Activated T-cell treated with anti-CD3 and anti-CD28 coated beads, Interleukin-2, amount 50 U/mL, for 72 hours (primary cell): Measurements from ENCODE around the gene MCOLN3. TPM values are rescaled to one million over a fixed set of nuclear protein-coding genes. Genes with fewer than 3 reads are reported as not detected.

Source experiments
- ATAC-seq, 2 donors: fragments of 150-1000 bp; cut with Tn5 transposase; replicated peaks in 1 of 2; 2 replicates each; pipeline ENCODE4 v1.10.0; 2021; ENCODE audit warnings: moderate library complexity in 2 of 2, mild to moderate bottlenecking in 1 of 2
- DNase-seq, 2 donors: peaks; one replicate each; pipeline ENCODE4 v3.0.0; 2021 to 2022; ENCODE audit warnings: mixed read lengths in 1 of 2
- H3K27ac Mint-ChIP-seq: one replicate; pipeline ENCODE4 v1.8.0; 2022; ENCODE audit warnings: mild to moderate bottlenecking, moderate library complexity, mixed read lengths
- H3K27me3 Mint-ChIP-seq: one replicate; pipeline ENCODE4 v1.8.0; 2022; ENCODE audit warnings: low read depth, mixed read lengths
- H3K36me3 Mint-ChIP-seq, 2 donors: one replicate each; pipeline ENCODE4 v1.8.0; 2022; ENCODE audit warnings: mixed read lengths in 2 of 2, mild to moderate bottlenecking in 1 of 2; ENCODE audit not compliant: insufficient read depth in 2 of 2
- H3K4me1 Mint-ChIP-seq: one replicate; pipeline ENCODE4 v1.8.0; 2022; ENCODE audit warnings: low read depth, mixed read lengths
- H3K4me3 Mint-ChIP-seq, 2 donors: one replicate each; pipeline ENCODE4 v1.8.0; 2022; ENCODE audit warnings: mild to moderate bottlenecking in 2 of 2, mixed read lengths in 2 of 2, moderate library complexity in 2 of 2
- H3K9me3 Mint-ChIP-seq, 2 donors: one replicate each; pipeline ENCODE4 v1.8.0; 2022; ENCODE audit warnings: mixed read lengths in 2 of 2
- total RNA-seq, 2 donors: library from RNA; stranded (reverse); gene quantifications; one replicate each; pipeline ENCODE4 v1.2.3, GENCODE V29; 2022

Gene MCOLN3
- total RNA-seq, 2 donors from 2014 or later = 0.74 to 0.91 TPM

DNA sequence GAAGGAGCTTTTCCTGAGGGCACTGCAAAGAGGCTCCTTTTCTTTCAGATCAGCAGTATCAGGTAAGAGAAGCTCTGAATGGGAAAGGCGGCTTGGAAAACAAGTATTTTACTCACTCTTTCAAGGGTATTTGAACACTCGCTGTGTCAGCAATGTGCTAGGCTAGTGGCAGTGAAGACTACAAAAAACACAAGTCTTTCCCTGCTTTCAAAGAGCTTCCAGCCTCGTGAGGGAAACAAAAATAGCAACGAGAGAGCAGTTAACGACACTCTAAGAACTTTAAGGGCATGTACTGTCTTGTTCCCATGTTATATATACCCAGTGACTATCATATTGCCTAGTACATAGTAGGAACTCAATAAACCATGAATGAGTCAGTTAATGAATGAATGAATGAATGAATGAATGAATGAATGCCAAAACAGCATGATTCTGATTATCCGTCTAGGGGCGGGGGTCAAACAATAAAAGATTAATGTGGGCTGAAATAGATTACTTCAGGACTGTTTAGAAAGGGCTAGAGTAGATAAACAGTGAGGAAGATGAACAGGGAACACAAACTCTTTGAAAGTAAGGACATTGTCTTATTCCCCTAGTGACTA lies 14.2 kb upstream of the MCOLN3 start:
- Mint-ChIP-seq H3K4me3 (peak overlapping the region; percentile 93), H3K36me3 (no peaks in the 10 kb centered on the region), H3K9me3 (no peaks in the 10 kb centered on the region), H3K4me1 (peaks cover 18% of the 10 kb centered on the region), H3K27me3 (peaks cover 16% of the 10 kb centered on the region), H3K27ac (no peak overlapping the region)
- ATAC-seq = peak in 1 of 2 donors; percentile 2
- no peak for DNase-seq

DNA sequence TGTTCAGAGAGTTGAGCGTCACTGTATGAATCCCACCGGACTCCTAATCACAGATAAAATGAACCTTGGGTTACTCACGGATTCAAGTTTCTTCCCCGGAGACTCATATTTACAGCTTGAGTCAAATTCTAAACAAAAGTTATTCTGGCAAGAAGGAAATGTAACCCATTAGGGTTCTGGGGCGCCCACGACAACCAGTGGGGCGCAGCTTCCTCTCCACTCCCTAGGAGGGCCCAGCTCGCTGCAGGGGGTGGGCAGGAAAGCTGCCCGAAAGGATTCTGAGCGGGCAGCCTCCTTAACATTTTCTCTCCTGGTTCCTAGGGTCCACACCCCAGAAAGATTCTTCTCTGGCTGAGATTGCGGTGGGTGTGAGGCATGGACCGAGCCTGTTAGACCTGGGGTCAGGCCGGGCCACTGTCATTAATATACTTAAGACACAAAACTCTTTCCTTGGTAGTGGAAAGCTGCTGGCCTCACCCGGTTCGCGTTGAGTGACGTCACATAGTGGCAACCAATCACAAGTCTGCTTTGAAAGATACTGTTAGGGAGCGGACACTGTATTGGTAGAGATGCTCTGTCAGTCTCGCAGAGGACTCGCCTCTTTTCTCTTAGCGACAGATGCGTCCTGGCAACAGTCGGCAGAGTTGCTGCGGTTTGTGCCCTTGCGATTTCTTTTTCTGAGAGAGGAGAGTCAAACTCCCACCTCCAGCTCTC lies 13.6 kb upstream of the MCOLN3 start:
- Mint-ChIP-seq H3K27me3 (peaks cover 16% of the 10 kb centered on the region), H3K9me3 (no peaks in the 10 kb centered on the region), H3K4me3 (peak overlapping the region; percentile 93), H3K36me3 (no peaks in the 10 kb centered on the region), H3K27ac (peak overlapping the region; percentile 72), H3K4me1 (peaks cover 18% of the 10 kb centered on the region)
- DNase-seq (peak; percentile 83 to 89), ATAC-seq (peak; percentile 100)

DNA sequence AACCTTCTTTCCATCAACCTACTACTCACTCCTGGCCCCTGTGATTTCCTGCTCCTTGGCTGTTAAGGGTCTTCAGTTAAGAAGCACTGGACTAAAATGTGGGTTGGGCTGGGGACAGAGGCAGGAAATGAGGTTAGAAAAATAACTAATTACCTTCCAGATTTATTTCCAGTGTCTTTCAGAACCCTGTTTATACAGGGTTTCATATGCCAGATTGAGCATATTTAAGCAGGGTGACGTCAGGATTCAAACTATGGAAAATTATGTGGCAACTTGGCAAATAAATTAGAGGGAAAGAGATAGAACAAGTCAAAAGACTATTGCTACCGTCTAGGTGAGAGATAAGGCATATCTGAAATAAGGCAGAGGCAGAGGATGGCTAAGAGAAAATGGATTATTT lies 11.7 kb upstream of the MCOLN3 start:
- Mint-ChIP-seq H3K27me3 (peaks cover 20% of the 10 kb centered on the region), H3K4me1 (peaks cover 18% of the 10 kb centered on the region), H3K27ac (no peak overlapping the region), H3K36me3 (no peaks in the 10 kb centered on the region), H3K9me3 (no peaks in the 10 kb centered on the region), H3K4me3 (peak overlapping the region in 1 of 2 donors; percentile 2)
- ATAC-seq = no peak
- no peak for DNase-seq

DNA sequence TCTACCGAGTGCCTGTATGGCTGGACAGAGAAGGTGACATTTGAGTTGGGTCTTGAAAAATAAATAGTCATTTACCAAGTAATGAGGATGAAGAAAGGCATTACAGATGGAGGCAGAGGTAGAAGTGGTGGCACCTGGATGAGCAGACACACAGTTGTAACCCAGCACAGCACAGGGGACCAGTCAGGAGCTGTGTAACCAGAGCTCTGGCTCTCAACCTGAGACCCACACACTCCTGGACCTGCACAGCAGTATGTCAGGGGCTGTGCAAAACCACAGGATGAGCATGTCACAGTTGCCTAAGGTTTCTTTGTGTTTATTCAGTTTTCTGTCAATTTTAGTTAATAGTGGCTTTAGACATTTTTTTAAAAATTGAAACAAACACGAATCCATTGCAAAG lies 11.3 kb upstream of the MCOLN3 start:
- no peak overlapping the region for H3K27ac Mint-ChIP-seq
- no peaks in the 10 kb centered on the region for H3K9me3 Mint-ChIP-seq
- no peak for DNase-seq
- H3K4me1 Mint-ChIP-seq = peaks cover 18% of the 10 kb centered on the region
- peaks cover 20% of the 10 kb centered on the region for H3K27me3 Mint-ChIP-seq
- no peak for ATAC-seq
- H3K4me3 Mint-ChIP-seq = no peak overlapping the region
- H3K36me3 Mint-ChIP-seq = no peaks in the 10 kb centered on the region

DNA sequence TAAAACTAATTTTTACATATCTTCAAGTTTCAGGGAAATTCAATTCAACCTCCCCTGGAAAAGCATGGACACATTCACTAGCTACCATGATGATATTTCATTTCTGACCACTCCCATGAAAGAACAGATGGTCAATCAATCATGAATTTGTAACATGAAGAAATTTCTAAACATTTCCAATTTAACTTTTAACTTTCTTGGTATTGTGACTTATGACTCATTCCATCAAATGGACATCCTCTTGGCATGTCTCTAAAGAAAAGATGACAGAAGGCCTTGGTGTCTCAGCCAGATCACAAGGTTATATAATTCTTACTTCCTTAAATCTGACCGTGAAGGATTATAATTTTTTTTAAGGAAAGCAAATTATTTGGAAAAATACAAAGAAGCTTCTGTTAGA lies 10.5 kb upstream of the MCOLN3 start:
- no peak for DNase-seq
- Mint-ChIP-seq H3K4me3 (no peak overlapping the region), H3K27ac (no peak overlapping the region), H3K36me3 (no peaks in the 10 kb centered on the region), H3K9me3 (no peaks in the 10 kb centered on the region), H3K27me3 (peaks cover 20% of the 10 kb centered on the region), H3K4me1 (peaks cover 18% of the 10 kb centered on the region)
- ATAC-seq = no peak

DNA sequence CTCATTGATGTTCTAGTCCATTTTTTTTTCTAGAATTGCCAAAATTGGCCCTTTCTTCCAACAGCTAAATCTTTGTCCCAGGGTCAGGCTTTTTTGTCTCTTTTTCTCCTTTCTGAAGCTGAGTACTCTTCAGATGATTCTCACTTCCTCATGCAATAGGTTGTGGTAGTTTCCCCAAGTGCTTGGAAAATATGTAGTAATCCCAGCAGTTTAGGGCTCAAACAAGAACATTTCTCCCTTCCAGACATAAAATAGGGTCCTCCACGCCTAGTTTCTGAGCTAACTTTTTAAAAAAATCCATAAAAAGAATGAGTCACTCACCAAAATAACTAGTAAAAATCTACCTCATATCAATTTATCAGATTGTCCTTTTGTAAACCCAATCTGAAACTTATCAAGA lies 10.0 kb upstream of the MCOLN3 start:
- ATAC-seq (no peak), DNase-seq (no peak)
- no peaks in the 10 kb centered on the region for H3K36me3 Mint-ChIP-seq
- no peak overlapping the region for H3K4me3 Mint-ChIP-seq
- H3K27ac Mint-ChIP-seq = no peak overlapping the region
- peaks cover 18% of the 10 kb centered on the region for H3K4me1 Mint-ChIP-seq
- H3K27me3 Mint-ChIP-seq = peaks cover 20% of the 10 kb centered on the region
- no peaks in the 10 kb centered on the region for H3K9me3 Mint-ChIP-seq

DNA sequence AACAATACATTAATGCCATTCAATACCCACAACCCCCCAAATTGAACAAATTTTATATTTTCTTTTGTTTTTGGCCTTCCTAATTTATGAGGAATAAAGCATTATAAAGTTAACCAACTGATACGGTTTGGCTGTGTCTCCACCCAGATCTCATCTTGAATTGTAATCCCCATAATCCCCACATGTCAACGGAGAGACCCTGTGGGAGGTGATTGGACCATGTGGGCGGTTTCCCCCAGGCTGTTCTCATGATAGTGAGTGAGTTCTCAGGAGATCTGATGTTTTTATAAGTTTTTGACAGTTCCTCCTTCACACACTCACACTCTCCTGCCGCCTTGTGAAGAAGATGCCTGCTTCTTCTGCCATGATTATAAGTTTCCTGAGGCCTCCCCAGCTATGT lies 6.4 kb upstream of the MCOLN3 start:
- H3K27me3 Mint-ChIP-seq = peaks cover 26% of the 10 kb centered on the region
- DNase-seq (no peak), ATAC-seq (no peak)
- no peaks in the 10 kb centered on the region for H3K36me3 Mint-ChIP-seq
- H3K4me1 Mint-ChIP-seq = peaks cover 13% of the 10 kb centered on the region
- H3K9me3 Mint-ChIP-seq = no peaks in the 10 kb centered on the region
- no peak overlapping the region for H3K27ac Mint-ChIP-seq
- H3K4me3 Mint-ChIP-seq = no peak overlapping the region

DNA sequence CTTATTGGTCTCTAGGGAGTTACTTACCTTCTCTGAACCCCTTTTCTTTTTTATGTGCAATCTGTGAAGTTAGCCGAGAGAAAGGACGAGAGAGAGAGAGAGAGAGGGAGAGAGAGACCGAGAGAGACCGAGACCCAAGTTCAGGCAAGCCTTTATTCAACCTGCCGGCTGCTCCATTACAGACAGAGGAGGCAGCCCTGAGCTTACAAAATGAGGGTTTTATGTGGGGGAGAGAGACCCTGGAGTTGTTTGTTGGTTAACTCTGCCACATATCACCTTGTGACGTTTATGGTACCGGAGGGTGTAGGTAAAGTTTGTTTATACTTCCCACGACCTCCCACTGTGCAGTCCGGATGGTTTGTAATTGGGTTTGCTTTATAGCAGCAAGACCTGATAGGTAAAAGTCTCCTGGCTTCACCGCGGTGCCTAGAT lies 1.5 kb upstream of the MCOLN3 start:
- H3K4me1 Mint-ChIP-seq = peaks cover 22% of the 10 kb centered on the region
- H3K27ac Mint-ChIP-seq = no peak overlapping the region
- peak overlapping the region; percentile 57 to 61 for H3K4me3 Mint-ChIP-seq
- H3K27me3 Mint-ChIP-seq = peaks cover 52% of the 10 kb centered on the region
- ATAC-seq = no peak
- H3K9me3 Mint-ChIP-seq = no peaks in the 10 kb centered on the region
- DNase-seq = no peak
- no peaks in the 10 kb centered on the region for H3K36me3 Mint-ChIP-seq

DNA sequence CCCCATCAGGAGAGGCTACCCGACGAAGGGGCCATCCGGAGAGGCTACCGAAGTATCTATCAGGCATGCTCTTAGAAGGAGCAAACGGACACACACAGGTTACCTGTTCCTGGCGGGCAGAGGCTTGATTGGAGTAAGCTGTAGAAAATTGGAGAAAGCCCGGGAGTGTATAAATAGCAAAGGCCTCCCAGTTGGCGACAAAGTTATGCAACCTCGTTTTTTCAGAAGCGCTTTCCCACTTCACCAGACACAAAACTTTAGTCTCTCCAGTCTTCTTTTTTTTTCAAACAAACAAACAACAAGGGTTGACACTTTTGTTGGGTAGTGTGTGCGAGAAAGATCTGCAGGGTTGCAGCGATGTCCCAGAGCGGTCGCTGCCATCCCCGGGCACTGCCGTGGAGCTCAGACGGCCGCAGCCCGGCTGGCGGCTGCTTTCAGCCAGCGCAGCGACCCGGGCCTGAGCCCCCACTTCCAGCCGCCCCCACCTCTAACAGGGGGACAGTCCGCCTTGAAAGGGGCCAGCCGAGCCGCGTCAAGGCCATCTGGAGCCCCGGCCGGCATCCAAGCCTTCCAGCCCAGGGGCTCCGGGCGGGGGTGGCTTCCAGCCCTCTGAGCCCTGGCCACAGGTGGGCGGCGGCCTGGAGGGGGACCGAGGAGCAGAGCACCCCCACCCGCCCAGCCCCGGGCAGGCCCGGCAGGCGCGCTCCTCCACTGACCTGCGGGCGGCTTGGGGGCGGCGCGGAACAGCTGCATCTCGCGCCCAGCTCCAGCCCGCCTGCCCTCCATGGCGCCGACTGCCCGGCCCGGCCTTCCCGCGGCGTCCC lies 616 bp downstream of the MCOLN3 start:
- Mint-ChIP-seq H3K4me1 (peaks cover 22% of the 10 kb centered on the region), H3K9me3 (no peaks in the 10 kb centered on the region), H3K4me3 (peak overlapping the region; percentile 61 to 63), H3K36me3 (no peaks in the 10 kb centered on the region), H3K27me3 (peaks cover 64% of the 10 kb centered on the region), H3K27ac (no peak overlapping the region)
- ATAC-seq = peak; percentile 70 to 75
- peak; percentile 28 to 41 for DNase-seq

DNA sequence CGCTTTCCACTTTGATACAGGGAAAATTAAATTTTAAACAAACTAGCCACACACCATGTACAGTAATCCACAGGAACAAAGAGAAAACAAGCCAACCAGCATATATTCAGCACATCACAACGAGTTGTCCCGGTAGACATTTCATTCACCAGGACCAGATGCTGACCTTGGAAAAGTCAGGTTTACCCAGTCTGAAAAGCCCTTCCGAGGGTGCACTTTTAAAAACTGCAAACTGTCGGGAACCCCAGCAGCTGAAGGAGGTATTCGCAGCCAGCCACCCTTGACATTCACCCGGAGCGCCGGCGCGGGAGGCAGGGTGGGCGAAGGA lies 1.2 kb downstream of the MCOLN3 start:
- Mint-ChIP-seq H3K4me3 (peak overlapping the region; percentile 61 to 63), H3K4me1 (peaks cover 22% of the 10 kb centered on the region), H3K27ac (no peak overlapping the region), H3K36me3 (no peaks in the 10 kb centered on the region), H3K9me3 (no peaks in the 10 kb centered on the region), H3K27me3 (peaks cover 64% of the 10 kb centered on the region)
- DNase-seq = no peak
- no peak for ATAC-seq

DNA sequence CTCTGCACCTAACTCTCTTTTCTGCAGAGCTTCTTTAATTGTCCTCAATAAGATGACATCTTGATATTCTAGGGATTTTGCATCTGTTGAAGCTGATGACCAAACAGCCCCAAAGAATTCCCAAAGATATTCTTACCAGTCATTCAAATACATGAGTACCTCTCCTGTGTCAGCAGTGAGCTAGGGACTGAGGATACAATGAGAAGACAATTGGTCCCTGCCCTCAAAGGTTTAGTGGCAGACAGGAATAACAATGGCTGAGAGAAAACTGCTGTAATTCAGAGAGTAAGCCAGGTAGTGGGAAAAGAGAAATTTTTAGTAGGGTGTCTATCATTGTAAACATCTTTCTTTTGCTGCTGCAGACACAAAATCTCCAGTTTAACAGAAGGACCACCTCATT lies 5.9 kb downstream of the MCOLN3 start:
- Mint-ChIP-seq H3K4me1 (no peaks in the 10 kb centered on the region), H3K27ac (no peak overlapping the region), H3K9me3 (no peaks in the 10 kb centered on the region), H3K27me3 (peaks cover 45% of the 10 kb centered on the region), H3K4me3 (no peak overlapping the region), H3K36me3 (peaks cover 0 to 1% of the 10 kb centered on the region in 2 donors)
- ATAC-seq (no peak), DNase-seq (no peak)

DNA sequence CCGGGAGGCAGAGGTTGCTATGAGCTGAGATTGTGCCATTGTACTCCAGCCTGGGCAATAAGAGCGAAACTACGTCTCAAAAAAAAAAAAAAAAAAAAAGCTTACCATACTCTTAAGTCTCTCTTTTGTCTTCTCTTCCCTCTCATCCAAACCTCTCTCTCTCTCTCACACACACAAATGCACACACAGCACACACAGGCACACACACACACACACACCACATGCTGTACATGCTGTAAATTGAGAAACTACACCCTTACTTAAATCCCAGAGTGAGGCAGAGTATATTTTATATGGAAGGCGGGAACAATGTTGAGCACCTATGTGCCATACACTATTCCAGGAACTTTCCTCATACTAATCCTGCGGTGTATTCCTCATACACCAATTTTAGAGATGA lies 6.5 kb downstream of the MCOLN3 start:
- no peak overlapping the region for H3K27ac Mint-ChIP-seq
- H3K36me3 Mint-ChIP-seq = peaks cover 0 to 1% of the 10 kb centered on the region in 2 donors
- ATAC-seq = no peak
- peaks cover 41% of the 10 kb centered on the region for H3K27me3 Mint-ChIP-seq
- H3K4me3 Mint-ChIP-seq = no peak overlapping the region
- H3K9me3 Mint-ChIP-seq = no peaks in the 10 kb centered on the region
- no peaks in the 10 kb centered on the region for H3K4me1 Mint-ChIP-seq
- DNase-seq = no peak

DNA sequence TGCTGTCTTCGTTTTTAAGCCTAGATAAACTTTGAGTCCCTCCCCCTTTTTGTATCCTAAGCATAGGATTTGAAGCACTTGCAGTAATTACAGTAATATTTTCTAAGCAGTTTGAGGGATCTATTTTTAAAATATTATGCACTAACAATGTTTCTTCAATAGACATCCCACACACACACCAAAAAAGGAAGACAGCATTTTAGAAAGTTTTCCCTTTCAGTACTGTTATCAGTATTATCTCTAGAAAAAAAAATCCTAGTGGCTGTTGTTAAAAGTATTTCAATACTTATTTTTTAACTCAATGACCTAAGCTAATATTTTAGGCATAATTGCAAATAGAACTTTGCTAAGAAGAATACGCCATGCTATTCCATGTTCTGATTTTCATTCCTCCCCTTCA lies 15.1 kb downstream of the MCOLN3 start:
- ATAC-seq = no peak
- Mint-ChIP-seq H3K9me3 (no peaks in the 10 kb centered on the region), H3K36me3 (no peaks in the 10 kb centered on the region), H3K4me1 (no peaks in the 10 kb centered on the region), H3K27me3 (peaks cover 10% of the 10 kb centered on the region), H3K4me3 (no peak overlapping the region), H3K27ac (no peak overlapping the region)
- DNase-seq = no peak
